ENCODE results near the gene PRKACB. TPM values are rescaled to one million over a fixed set of nuclear protein-coding genes. Genes with fewer than 3 reads are reported as not detected.

PRKACB gene
- total RNA-seq, 1 donor from 2014 or later = 20.9 TPM

Other genes starting within 250 kb of the PRKACB start
- 0.84 and 1.4 TPM in 2 replicates for gene TTLL7, start 145.1 kb upstream of the PRKACB start, total RNA-seq
- gene SAMD13, start 157.4 kb downstream of the PRKACB start, total RNA-seq = 0.30 and 0.44 TPM in 2 replicates